OCI-LY1 (cell line): ENCODE results near the gene LMLN.
"Not testable (repeated sequence)": the region's sequence is repeated elsewhere in the genome, so short reads cannot be mapped to it uniquely, and the experiment has no call there.

Experiments used
- H2AFZ ChIP-seq: fragments of 200-600 bp; sonication (generic), shearing (Covaris generic); 2 replicates; pipeline ENCODE4 v1.6.0; 2014; ENCODE audit warnings: antibody characterized with exemption, mild to moderate bottlenecking, low read length
- H3F3A ChIP-seq: fragments of 200-600 bp; sonication (generic), shearing (Covaris generic); 2 replicates; pipeline ENCODE4 v1.6.0; 2014; ENCODE audit warnings: mild to moderate bottlenecking, antibody characterized with exemption, low read length, moderate library complexity; ENCODE audit not compliant: insufficient read depth
- H3K27ac ChIP-seq: fragments of 200-600 bp; sonication (generic); 2 replicates; pipeline ENCODE4 v1.5.1; 2014; ENCODE audit warnings: low read length, mixed run types, mild to moderate bottlenecking, low read depth; ENCODE audit not compliant: poor library complexity, severe bottlenecking
- H3K27me3 ChIP-seq: fragments of 200-600 bp; sonication (generic); 2 replicates; pipeline ENCODE4 v1.6.0; 2014; ENCODE audit warnings: antibody characterized with exemption, mild to moderate bottlenecking, low read length, moderate library complexity; ENCODE audit not compliant: insufficient read depth
- H3K36me3 ChIP-seq: fragments of 200-600 bp; sonication (generic); 2 replicates; pipeline ENCODE4 v1.6.1; 2014; ENCODE audit warnings: mild to moderate bottlenecking, antibody characterized with exemption, low read length, moderate library complexity, mixed read lengths; ENCODE audit not compliant: insufficient read depth
- H3K4me1 ChIP-seq: fragments of 200-600 bp; sonication (generic); 2 replicates; pipeline ENCODE4 v1.5.1; 2014; ENCODE audit warnings: mild to moderate bottlenecking, low read length, moderate library complexity; ENCODE audit not compliant: insufficient read depth, severe bottlenecking
- H3K4me2 ChIP-seq: fragments of 200-600 bp; sonication (generic), shearing (Covaris generic); 2 replicates; pipeline ENCODE4 v1.6.1; 2014; ENCODE audit warnings: low read length
- H3K4me3 ChIP-seq: fragments of 200-600 bp; sonication (generic); 2 replicates; pipeline ENCODE4 v1.5.1; 2014; ENCODE audit warnings: low read length, low read depth, mild to moderate bottlenecking, mixed read lengths; ENCODE audit not compliant: poor library complexity, severe bottlenecking
- H3K79me2 ChIP-seq: fragments of 200-600 bp; shearing (Covaris generic); 2 replicates; pipeline ENCODE4 v1.6.1; 2016; ENCODE audit warnings: mixed run types, low read length, mixed read lengths; ENCODE audit not compliant: insufficient read depth
- H3K9ac ChIP-seq: fragments of 200-600 bp; sonication (generic), shearing (Covaris generic); 2 replicates; pipeline ENCODE4 v1.6.1; 2014; ENCODE audit warnings: mild to moderate bottlenecking, low read length, mixed read lengths
- H3K9me2 ChIP-seq: fragments of 200-600 bp; sonication (generic), shearing (Covaris generic); 2 replicates; pipeline ENCODE4 v1.6.1; 2014; ENCODE audit warnings: low read depth, mild to moderate bottlenecking, low read length, mixed read lengths
- H3K9me3 ChIP-seq: fragments of 200-600 bp; shearing (Covaris generic); 2 replicates; pipeline ENCODE4 v1.6.1; 2014; ENCODE audit warnings: low read length, mixed read lengths
- H4K20me1 ChIP-seq: fragments of 200-600 bp; sonication (generic), shearing (Covaris generic); 2 replicates; pipeline ENCODE4 v1.6.0; 2016; ENCODE audit warnings: mild to moderate bottlenecking, low read length; ENCODE audit not compliant: insufficient read depth
- EZH2 ChIP-seq: fragments of 200-600 bp; sonication (generic), shearing (Covaris generic); IDR thresholded peaks from 2 replicates; pipeline ENCODE4 v1.8.0; 2017; ENCODE audit warnings: borderline replicate concordance, mixed run types, mild to moderate bottlenecking, antibody characterized with exemption, low read length, moderate library complexity, mixed read lengths
- TF ChIP-seq, protein P1 (sequence below): fragments of 200-600 bp; sonication (generic), shearing (Covaris generic); IDR thresholded peaks from 2 replicates; pipeline ENCODE4 v1.5.1; 2017; ENCODE audit warnings: mild to moderate bottlenecking, antibody characterized with exemption, low read length, moderate library complexity, mixed read lengths

LMLN gene

DNA sequence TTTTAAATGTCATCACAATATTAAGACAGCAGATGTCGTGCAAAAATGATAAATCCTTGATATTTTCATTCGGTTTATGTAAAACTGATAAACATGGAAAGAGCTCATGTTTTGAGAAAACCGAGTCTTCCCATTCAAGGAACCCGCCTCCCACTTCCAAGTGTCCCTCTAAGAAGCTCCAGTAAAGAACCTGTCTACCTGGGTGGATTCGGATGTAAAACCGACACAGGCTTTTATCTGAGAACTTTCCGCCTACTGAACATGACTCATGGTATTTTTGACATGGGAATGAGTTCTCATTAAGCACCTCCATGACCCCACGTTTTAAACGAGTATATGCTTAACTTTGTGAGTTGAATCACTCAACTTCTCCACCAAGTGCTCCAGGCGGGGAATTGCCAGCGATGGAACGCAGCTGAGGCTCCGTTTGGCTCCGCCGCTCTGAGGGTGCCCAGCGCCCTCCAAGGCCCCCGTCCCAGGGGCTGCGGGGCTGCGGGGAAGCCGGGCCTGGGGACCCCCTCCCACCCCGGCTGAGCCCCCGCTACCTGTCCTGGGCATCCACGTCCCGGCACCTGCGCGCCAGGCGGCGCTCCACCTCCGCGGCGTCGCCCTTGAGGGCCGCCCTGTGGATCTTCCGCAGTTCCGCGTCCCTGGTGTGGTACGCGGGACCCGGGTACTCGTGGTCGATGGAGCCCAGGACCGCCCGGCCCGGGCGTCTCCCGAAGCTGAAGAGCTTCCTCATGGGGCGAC, 119.9 kb downstream of the LMLN start:
- Histone ChIP-seq H3K36me3 (no peaks in the 10 kb centered on the region), H4K20me1 (no peaks in the 10 kb centered on the region), H3K27ac (no peak overlapping the region), H2AFZ (0 out of 2 replicates have a peak overlapping the region, but pooled peaks have one; percentile 6), H3K27me3 (peaks cover 4% of the 10 kb centered on the region; the same call in 1 of the 2 replicates), H3K4me1 (peaks cover 16% of the 10 kb centered on the region), H3K9me2 (no peaks in the 10 kb centered on the region), H3K9ac (peak overlapping the region; percentile 65), H3K4me2 (peak overlapping the region; percentile 88), H3K4me3 (peak overlapping the region; percentile 63), H3F3A (no peaks in the 10 kb centered on the region), H3K9me3 (no peaks in the 10 kb centered on the region), H3K79me2 (no peaks in the 10 kb centered on the region)
- TF ChIP-seq, protein P1, sequence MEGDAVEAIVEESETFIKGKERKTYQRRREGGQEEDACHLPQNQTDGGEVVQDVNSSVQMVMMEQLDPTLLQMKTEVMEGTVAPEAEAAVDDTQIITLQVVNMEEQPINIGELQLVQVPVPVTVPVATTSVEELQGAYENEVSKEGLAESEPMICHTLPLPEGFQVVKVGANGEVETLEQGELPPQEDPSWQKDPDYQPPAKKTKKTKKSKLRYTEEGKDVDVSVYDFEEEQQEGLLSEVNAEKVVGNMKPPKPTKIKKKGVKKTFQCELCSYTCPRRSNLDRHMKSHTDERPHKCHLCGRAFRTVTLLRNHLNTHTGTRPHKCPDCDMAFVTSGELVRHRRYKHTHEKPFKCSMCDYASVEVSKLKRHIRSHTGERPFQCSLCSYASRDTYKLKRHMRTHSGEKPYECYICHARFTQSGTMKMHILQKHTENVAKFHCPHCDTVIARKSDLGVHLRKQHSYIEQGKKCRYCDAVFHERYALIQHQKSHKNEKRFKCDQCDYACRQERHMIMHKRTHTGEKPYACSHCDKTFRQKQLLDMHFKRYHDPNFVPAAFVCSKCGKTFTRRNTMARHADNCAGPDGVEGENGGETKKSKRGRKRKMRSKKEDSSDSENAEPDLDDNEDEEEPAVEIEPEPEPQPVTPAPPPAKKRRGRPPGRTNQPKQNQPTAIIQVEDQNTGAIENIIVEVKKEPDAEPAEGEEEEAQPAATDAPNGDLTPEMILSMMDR = peak; percentile 40; the same call in 1 of the 2 replicates
- no peak for TF ChIP-seq EZH2

DNA sequence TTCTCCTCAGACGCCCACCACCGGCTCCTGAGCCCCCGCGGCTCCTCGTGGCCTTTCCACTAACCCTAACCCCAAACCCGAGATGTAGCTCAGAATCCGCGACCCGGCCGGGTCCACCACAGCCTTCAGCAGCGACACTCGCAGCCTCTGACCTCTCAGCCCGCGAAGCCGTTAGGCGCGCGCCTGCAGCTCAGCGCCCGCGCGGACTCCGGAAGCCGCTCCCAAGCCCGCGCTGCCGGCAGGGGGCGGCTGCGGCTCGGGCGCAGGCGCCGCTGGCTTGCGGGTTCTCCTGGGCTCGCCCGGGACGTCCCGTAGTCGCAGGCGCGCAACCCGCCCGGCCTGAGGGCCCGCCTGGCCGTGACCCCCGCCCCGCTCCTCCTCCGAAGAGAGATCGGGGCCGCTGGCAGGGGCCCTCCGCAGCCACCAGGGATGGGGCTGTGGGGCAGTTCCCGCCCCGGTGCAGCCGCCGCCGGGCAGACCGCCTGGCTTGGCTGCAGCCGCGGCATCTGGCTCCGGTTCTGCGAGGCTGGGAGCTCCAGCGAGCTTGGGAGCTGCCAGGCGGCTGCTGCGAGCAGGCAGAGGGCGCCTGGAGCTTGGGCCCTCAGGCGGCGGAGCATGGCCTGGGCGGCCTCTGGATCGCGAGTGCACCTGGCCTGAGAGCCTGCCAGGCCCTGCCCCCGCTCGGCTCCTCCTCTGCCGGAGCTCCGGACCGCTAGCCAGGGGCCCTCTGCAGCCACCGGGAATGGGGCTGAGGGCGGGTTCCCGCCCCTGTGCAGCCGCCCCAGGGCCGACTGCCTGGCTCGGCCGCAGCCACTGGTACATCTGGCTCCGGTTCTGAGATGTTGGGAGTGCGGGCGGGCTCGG, 120.7 kb downstream of the LMLN start:
- Histone ChIP-seq H3K4me3 (peak overlapping the region; percentile 63), H3K27ac (no peak overlapping the region), H4K20me1 (no peaks in the 10 kb centered on the region)

DNA sequence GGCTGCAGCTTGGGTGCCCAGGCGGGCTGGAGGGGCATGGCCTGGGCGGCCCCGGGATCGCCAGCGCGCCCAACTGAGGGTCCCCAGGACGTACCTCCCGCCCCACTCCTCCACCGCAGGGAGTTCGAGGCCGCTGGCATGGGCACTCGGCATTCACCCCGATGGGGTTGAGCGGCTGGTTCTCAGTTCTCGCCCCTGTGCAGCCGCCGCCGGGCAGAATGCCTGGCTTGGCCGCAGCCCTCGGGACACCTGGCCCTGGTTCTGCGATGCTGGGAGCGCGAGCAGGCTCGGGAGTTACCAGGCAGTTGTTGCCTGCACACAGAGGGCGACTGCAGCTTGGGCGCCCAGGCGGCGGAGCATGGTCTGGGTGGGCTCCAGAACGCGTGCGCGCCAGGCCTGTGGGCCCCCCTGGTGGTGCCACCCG, 121.4 kb downstream of the LMLN start:
- Histone ChIP-seq H4K20me1 (no peaks in the 10 kb centered on the region), H3K27me3 (peaks cover 4% of the 10 kb centered on the region; the same call in 1 of the 2 replicates), H3K4me3 (peak overlapping the region; percentile 63), H3K9me2 (no peaks in the 10 kb centered on the region), H3K9me3 (no peaks in the 10 kb centered on the region), H3K9ac (no peak overlapping the region), H3K27ac (no peak overlapping the region), H3K79me2 (no peaks in the 10 kb centered on the region), H3K4me2 (peak overlapping the region; percentile 88), H3K4me1 (peaks cover 16% of the 10 kb centered on the region), H3K36me3 (no peaks in the 10 kb centered on the region), H3F3A (no peaks in the 10 kb centered on the region), H2AFZ (no peak overlapping the region)
- no peak for TF ChIP-seq EZH2
- TF ChIP-seq, protein P1 = no peak

More for the DNA sequence above, 120.7 kb downstream of the LMLN start:
- no peaks in the 10 kb centered on the region for H3K9me3 ChIP-seq
- H3F3A ChIP-seq = no peaks in the 10 kb centered on the region
- no peaks in the 10 kb centered on the region for H3K79me2 ChIP-seq
- peaks cover 4% of the 10 kb centered on the region; the same call in 1 of the 2 replicates for H3K27me3 ChIP-seq
- H3K4me2 ChIP-seq = peak overlapping the region; percentile 88
- 0 out of 2 replicates have a peak overlapping the region, but pooled peaks have one; percentile 6 for H2AFZ ChIP-seq
- no peak for TF ChIP-seq EZH2
- TF ChIP-seq, protein P1 = peak; percentile 55
- peaks cover 16% of the 10 kb centered on the region for H3K4me1 ChIP-seq
- H3K36me3 ChIP-seq = no peaks in the 10 kb centered on the region
- peak overlapping the region; percentile 65 for H3K9ac ChIP-seq
- H3K9me2 ChIP-seq = no peaks in the 10 kb centered on the region

DNA sequence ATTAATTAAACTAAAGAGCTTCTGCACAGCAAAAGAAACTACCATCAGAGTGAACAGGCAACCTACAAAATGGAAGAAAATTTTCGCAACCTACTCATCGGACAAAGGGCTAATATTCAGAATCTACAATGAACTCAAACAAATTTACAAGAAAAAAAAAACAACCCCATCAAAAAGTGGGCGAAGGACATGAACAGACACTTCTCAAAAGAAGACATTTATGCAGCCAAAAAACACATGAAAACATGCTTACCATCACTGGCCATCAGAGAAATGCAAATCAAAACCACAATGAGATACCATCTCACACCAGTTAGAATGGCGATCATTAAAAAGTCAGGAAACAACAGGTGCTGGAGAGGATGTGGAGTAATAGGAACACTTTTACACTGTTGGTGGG, 122.2 kb downstream of the LMLN start:
- not testable (repeated sequence) for H2AFZ ChIP-seq, H3K4me3 ChIP-seq, H3K9ac ChIP-seq, H3K27ac ChIP-seq, H3K9me3 ChIP-seq, H3K4me2 ChIP-seq, H3K27me3 ChIP-seq, H3K9me2 ChIP-seq, H4K20me1 ChIP-seq, H3K79me2 ChIP-seq, H3K36me3 ChIP-seq, H3F3A ChIP-seq
- peaks cover 16% of the 10 kb centered on the region for H3K4me1 ChIP-seq
